ENCODE results near the gene CTAG2.

- TF ChIP-seq, protein P1, sequence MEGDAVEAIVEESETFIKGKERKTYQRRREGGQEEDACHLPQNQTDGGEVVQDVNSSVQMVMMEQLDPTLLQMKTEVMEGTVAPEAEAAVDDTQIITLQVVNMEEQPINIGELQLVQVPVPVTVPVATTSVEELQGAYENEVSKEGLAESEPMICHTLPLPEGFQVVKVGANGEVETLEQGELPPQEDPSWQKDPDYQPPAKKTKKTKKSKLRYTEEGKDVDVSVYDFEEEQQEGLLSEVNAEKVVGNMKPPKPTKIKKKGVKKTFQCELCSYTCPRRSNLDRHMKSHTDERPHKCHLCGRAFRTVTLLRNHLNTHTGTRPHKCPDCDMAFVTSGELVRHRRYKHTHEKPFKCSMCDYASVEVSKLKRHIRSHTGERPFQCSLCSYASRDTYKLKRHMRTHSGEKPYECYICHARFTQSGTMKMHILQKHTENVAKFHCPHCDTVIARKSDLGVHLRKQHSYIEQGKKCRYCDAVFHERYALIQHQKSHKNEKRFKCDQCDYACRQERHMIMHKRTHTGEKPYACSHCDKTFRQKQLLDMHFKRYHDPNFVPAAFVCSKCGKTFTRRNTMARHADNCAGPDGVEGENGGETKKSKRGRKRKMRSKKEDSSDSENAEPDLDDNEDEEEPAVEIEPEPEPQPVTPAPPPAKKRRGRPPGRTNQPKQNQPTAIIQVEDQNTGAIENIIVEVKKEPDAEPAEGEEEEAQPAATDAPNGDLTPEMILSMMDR (IDR thresholded peaks at IDR 0.05): no peak
- no peak for TF ChIP-seq POLR2A (IDR thresholded peaks at IDR 0.05)
- no peak for TF ChIP-seq POLR2AphosphoS5 (IDR thresholded peaks at IDR 0.05; ENCODE audit: insufficient read depth in 1 of 2, low read depth in 1 of 2)
Observed at GRCh38 chrX:154605566-154605965, 47.8 kb downstream of the CTAG2 start.

Data from vagina (tissue), 2 donors.